OCI-LY3 (cell line): Measurements from ENCODE around the gene ZSCAN32.

Experiments
- CTCF ChIP-seq: fragments of 200-600, 300-600 bp; sonication (generic); IDR thresholded peaks from 2 replicates; pipeline ENCODE4 v1.5.1; 2014; ENCODE audit warnings: antibody characterized with exemption, low read length, low read depth
- EZH2phosphoT487 ChIP-seq: fragments of 200-600 bp; shearing (Covaris generic); IDR thresholded peaks from 2 replicates; pipeline ENCODE4 v1.6.1; 2018; ENCODE audit warnings: antibody characterized with exemption, mixed run types, low read depth

GRCh38 chr16:3349175-3349574 is 51.6 kb downstream of the ZSCAN32 start:
- TF ChIP-seq CTCF, result no peak
- no peak for TF ChIP-seq EZH2phosphoT487
